SH-SY5Y (cell line): Measurements from ENCODE around the gene SULT1C4.

Experiments
- GATA2 ChIP-seq: IDR thresholded peaks from 2 replicates; pipeline ENCODE4 v1.6.1; 2011; ENCODE audit warnings: mild to moderate bottlenecking, low read depth, low read length
- GATA3 ChIP-seq: IDR thresholded peaks from 2 replicates; pipeline ENCODE4 v1.6.1; 2011; ENCODE audit warnings: low read depth, mild to moderate bottlenecking, low read length, moderate library complexity

SULT1C4 gene

GRCh38 chr2:108418416-108418815 is 40.7 kb downstream of the SULT1C4 start:
- TF ChIP-seq GATA2, result no peak
- no peak for TF ChIP-seq GATA3

GRCh38 chr2:108423067-108423466 is 45.3 kb downstream of the SULT1C4 start:
- TF ChIP-seq GATA2 (no peak), GATA3 (no peak)

DNA sequence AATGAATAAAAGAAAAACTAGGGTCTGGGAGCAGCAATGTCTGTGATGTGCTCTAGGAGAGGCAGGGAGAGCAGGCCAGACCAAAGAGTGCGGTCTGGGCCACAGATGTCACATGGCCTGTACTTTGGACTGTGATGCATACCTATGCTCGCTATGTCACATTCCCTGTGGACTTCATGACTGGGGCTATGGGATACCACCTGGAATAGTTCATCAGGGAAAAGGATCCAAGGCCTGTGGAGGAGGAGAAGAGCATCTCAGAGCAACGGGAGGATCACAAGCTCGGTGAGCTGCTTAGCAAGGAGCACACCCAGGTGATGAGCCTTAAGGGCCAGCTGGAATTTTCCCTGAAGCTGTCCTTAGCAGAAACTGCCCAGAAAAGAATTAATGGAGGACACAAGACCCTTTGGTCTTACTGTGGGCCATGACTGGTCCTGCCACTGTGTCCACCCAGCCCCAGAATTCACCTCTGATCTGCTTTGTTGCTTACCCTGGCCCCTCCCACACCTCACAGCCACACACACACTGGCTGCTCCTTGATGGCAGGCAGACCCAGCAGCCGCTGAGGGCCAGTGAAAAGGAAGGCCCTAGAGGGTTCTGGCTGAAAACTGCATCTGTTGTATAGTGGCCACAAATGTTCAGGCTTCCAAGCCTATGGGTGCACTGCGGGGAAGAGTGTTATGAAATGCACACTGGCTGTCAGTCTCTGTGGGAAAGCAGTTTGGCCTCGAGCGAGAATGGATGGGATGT is 45.9 kb downstream of the SULT1C4 start:
- no peak for TF ChIP-seq GATA2
- TF ChIP-seq GATA3, result no peak

DNA sequence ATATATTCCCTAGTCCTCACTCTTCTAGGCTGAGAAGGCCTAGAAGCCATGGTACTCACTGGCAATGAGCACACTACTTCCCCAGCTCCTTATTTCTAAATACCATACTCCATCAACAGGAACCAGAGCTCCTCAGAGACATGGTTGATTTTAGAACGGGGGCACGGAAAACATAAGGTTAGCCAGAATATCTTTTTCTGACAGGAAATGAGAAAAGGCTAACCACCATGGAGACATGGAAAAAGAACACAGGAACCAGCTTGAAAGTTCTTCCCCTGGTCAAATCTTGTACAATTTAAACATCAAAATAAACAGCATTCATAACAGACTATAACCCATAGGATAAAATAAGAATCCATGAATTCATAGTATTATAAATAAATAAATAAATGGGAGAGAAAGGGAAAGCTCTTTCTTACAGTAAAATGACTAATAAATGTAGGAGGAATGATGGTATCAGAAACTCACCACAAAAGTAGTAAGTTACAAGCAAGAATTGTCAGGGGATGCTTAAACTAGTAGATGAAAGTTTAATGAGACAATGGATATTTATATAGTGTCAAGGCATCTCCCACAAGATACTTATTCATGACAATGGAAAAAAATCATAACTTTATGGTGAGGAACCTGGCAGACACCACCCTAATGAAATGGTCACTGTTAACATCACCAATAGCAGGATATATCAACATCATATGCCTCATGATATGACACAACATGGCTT is 50.7 kb downstream of the SULT1C4 start:
- TF ChIP-seq GATA2 (no peak), GATA3 (no peak)

DNA sequence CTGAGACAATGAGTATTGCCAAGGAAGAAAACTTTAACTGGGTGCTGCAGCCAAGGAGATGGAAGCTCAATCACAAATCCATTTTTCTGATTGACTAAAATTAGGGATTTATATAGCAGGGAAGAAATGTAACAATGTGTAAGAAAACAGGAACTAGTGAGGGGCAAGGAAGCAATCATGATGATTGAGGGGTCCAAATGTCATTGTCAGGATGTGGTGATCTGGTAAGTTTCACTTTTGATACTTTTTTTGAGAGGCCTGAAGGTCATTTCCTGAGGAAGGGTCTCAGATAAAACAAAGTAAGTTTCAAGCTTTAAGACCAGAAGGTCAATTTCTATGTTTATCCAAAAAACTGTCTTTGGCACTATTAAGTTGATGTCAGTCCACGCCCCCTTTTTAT is 59.2 kb downstream of the SULT1C4 start:
- TF ChIP-seq GATA3 (no peak), GATA2 (no peak)
